Panc1 (cell line): Measurements from ENCODE around the gene PLXND1. TPM values are rescaled to one million over a fixed set of nuclear protein-coding genes. Genes with fewer than 3 reads are reported as not detected.

ENCODE experiments used
- ATAC-seq: fragments of 200-7000 bp; cut with Tn5 transposase; 2 replicates; pipeline ENCODE4 v1.9.1; 2020; ENCODE audit warnings: mild to moderate bottlenecking, moderate library complexity
- BruUV-seq: library from RNA; stranded (reverse); fragments of 400-500 nt; replicated peaks from 2 replicates; lab custom pipeline; 2021; lab: Mats Ljungman, UMichigan
- CTCF ChIA-PET: fragments of 300-600 bp; sonication (Branson Sonifier 250); formaldehyde crosslinking; loops from one replicate; lab custom pipeline; 2022; ENCODE audit warnings: antibody characterized with exemption; lab: Charles Lee
- POLR2A ChIA-PET: fragments of 300-600 bp; sonication (Branson Sonifier 250); formaldehyde crosslinking; loops from one replicate; lab custom pipeline; 2022; ENCODE audit warnings: antibody characterized with exemption; lab: Charles Lee
- DNase-seq: peaks from one replicate; pipeline ENCODE4 v3.0.0-alpha.2; 2010; ENCODE audit warnings: low read depth, low spot score
- H3K27ac ChIP-seq: 2 replicates; pipeline ENCODE4 v1.5.1; 2011; ENCODE audit warnings: mild to moderate bottlenecking, low read length, inconsistent platforms
- H3K27me3 ChIP-seq: fragments of 200-500 bp; sonication (Bioruptor generic); 2 replicates; pipeline ENCODE4 v1.6.0; 2014; ENCODE audit warnings: low read length, inconsistent platforms; ENCODE audit not compliant: control insufficient read depth, insufficient read depth
- H3K36me3 ChIP-seq: fragments of 200-500 bp; sonication (Bioruptor generic); 2 replicates; pipeline ENCODE4 v1.5.1; 2014; ENCODE audit warnings: inconsistent platforms, mild to moderate bottlenecking, low read length, moderate library complexity; ENCODE audit not compliant: control insufficient read depth, insufficient read depth
- H3K4me1 ChIP-seq: 2 replicates; pipeline ENCODE4 v1.5.1; 2011; ENCODE audit warnings: inconsistent platforms, mild to moderate bottlenecking, low read length, moderate library complexity; ENCODE audit not compliant: control insufficient read depth, insufficient read depth
- H3K4me3 ChIP-seq, 2 experiments: 2 replicates each; pipeline ENCODE4 v1.5.1; 2011 to 2012; ENCODE audit warnings: low read depth in 2 of 2, low read length in 2 of 2, mild to moderate bottlenecking in 2 of 2, inconsistent platforms in 1 of 2, moderate library complexity in 1 of 2
- H3K9me3 ChIP-seq: fragments of 200-500 bp; sonication (Bioruptor generic); 2 replicates; pipeline ENCODE4 v1.5.1; 2014; ENCODE audit warnings: low read depth, mild to moderate bottlenecking, inconsistent platforms, low read length, moderate library complexity; ENCODE audit not compliant: control insufficient read depth, insufficient read depth
- POLR2AphosphoS5 ChIP-seq: IDR thresholded peaks from 2 replicates; pipeline ENCODE4 v1.6.1; 2012; ENCODE audit warnings: mild to moderate bottlenecking, low read depth, low read length, moderate library complexity
- SIN3A ChIP-seq: IDR thresholded peaks from 2 replicates; pipeline ENCODE4 v1.6.1; 2012; ENCODE audit warnings: low read depth, mild to moderate bottlenecking, low read length, moderate library complexity, borderline replicate concordance; ENCODE audit not compliant: insufficient read depth
- TCF7L2 ChIP-seq: IDR thresholded peaks from 2 replicates; pipeline ENCODE4 v1.6.1; 2011; ENCODE audit warnings: mild to moderate bottlenecking, low read depth, low read length, inconsistent platforms
- in situ Hi-C: cut with HindIII; loops from 2 replicates; pipeline ENCODE4 v1.10.0; 2016; ENCODE audit warnings: low sequenced_read_pairs, low pct_unique_long_range_greater_than_20kb
- intact Hi-C: fragments of 100-400 bp; cut with micrococcal nuclease; formaldehyde crosslinking; loops from one replicate; pipeline ENCODE4 v1.10.0; 2022; ENCODE audit not compliant: unreplicated experiment
- total RNA-seq: library from RNA; stranded (reverse); gene quantifications from one replicate; pipeline ENCODE4 v1.2.1, GENCODE V29; 2021; ENCODE audit not compliant: unreplicated experiment
- TF ChIP-seq, protein P1 (sequence below), 2 experiments: IDR thresholded peaks; 2 replicates each; pipeline ENCODE4 v1.6.1; 2011 to 2012; ENCODE audit warnings: low read depth in 2 of 2, control low read depth in 1 of 2, low read length in 1 of 2, mild to moderate bottlenecking in 1 of 2, moderate library complexity in 1 of 2; ENCODE audit not compliant: insufficient read depth in 1 of 2
- TF ChIP-seq, protein P2 (sequence below): fragments of 450-650 bp; IDR thresholded peaks from 2 replicates; pipeline ENCODE4 v1.5.1; 2017; ENCODE audit warnings: mild to moderate bottlenecking

PLXND1 gene
- total RNA-seq, 1 experiment from 2014 or later, result 248 TPM

DNA sequence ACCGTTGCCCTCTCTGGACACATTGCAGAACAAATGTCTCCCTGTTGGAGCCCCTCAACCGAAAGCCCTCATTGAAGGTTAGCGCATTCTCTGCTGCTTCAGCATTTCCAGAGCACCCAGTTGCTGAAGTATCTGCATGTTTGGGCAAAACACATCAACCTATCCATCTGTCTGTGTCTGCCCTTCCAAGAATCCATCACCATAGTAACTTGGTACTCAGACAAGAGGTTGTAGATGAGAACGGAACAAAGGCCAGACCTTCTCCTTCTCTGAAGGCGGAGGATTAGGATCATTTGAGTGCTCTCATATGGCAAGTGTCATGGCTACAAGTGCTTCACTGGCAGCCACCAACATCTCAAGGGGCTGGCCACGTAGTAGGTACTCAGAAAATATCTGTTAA is 101.1 kb downstream of the PLXND1 start:
- ATAC-seq, result no peak
- H3K27me3 ChIP-seq, result no peaks in the 10 kb centered on the region
- H3K36me3 ChIP-seq, result no peaks in the 10 kb centered on the region; the same call in none of the 2 replicates
- no peaks in the 10 kb centered on the region for H3K4me1 ChIP-seq
- BruUV-seq, result no TSS peak
- intact Hi-C loops, result no loop called here
- ChIA-PET CTCF (interaction anchor here (1.9 kb wide), 1 partner anchor 15 kb away, joined by 7 read pairs; no protein-coding TSS in a partner anchor), POLR2A (no interaction called here)
- no peak for DNase-seq
- TF ChIP-seq, protein P1, sequence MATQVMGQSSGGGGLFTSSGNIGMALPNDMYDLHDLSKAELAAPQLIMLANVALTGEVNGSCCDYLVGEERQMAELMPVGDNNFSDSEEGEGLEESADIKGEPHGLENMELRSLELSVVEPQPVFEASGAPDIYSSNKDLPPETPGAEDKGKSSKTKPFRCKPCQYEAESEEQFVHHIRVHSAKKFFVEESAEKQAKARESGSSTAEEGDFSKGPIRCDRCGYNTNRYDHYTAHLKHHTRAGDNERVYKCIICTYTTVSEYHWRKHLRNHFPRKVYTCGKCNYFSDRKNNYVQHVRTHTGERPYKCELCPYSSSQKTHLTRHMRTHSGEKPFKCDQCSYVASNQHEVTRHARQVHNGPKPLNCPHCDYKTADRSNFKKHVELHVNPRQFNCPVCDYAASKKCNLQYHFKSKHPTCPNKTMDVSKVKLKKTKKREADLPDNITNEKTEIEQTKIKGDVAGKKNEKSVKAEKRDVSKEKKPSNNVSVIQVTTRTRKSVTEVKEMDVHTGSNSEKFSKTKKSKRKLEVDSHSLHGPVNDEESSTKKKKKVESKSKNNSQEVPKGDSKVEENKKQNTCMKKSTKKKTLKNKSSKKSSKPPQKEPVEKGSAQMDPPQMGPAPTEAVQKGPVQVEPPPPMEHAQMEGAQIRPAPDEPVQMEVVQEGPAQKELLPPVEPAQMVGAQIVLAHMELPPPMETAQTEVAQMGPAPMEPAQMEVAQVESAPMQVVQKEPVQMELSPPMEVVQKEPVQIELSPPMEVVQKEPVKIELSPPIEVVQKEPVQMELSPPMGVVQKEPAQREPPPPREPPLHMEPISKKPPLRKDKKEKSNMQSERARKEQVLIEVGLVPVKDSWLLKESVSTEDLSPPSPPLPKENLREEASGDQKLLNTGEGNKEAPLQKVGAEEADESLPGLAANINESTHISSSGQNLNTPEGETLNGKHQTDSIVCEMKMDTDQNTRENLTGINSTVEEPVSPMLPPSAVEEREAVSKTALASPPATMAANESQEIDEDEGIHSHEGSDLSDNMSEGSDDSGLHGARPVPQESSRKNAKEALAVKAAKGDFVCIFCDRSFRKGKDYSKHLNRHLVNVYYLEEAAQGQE (IDR thresholded peaks at IDR 0.05; ENCODE audit: insufficient read depth in 1 of 2, low read depth in 2 of 2, low read length in 1 of 2), result no peak
- no peak for TF ChIP-seq POLR2AphosphoS5
- TF ChIP-seq, protein P2, sequence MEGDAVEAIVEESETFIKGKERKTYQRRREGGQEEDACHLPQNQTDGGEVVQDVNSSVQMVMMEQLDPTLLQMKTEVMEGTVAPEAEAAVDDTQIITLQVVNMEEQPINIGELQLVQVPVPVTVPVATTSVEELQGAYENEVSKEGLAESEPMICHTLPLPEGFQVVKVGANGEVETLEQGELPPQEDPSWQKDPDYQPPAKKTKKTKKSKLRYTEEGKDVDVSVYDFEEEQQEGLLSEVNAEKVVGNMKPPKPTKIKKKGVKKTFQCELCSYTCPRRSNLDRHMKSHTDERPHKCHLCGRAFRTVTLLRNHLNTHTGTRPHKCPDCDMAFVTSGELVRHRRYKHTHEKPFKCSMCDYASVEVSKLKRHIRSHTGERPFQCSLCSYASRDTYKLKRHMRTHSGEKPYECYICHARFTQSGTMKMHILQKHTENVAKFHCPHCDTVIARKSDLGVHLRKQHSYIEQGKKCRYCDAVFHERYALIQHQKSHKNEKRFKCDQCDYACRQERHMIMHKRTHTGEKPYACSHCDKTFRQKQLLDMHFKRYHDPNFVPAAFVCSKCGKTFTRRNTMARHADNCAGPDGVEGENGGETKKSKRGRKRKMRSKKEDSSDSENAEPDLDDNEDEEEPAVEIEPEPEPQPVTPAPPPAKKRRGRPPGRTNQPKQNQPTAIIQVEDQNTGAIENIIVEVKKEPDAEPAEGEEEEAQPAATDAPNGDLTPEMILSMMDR, result no peak
- no peak for TF ChIP-seq SIN3A
- TF ChIP-seq TCF7L2, result no peak
- H3K4me3 ChIP-seq, result no peak overlapping the region
- no peak overlapping the region for H3K27ac ChIP-seq
- in situ Hi-C loops, result no loop called here
- H3K9me3 ChIP-seq, result no peaks in the 10 kb centered on the region

Other genes starting within 250 kb of the PLXND1 start
- gene EFCAB12, start 178.0 kb downstream of the PLXND1 start, total RNA-seq, result 0.54 TPM
- 44.7 TPM for gene MBD4, start 166.7 kb downstream of the PLXND1 start, total RNA-seq
- 52.4 TPM for gene IFT122, start 166.5 kb downstream of the PLXND1 start, total RNA-seq
- gene RHO, start 78.0 kb downstream of the PLXND1 start, total RNA-seq, result not detected
- gene H1-8, start 63.5 kb downstream of the PLXND1 start, total RNA-seq, result not detected